Measurements from ENCODE around the gene PGBD5. TPM values are rescaled to one million over a fixed set of nuclear protein-coding genes. Genes with fewer than 3 reads are reported as not detected.

The PGBD5 gene
- total RNA-seq, 6 experiments from 2014 or later, result 0.05 TPM; not detected in 5

- Mint-ChIP-seq H3K4me3 (no peak overlapping the region), H3K27ac (no peak overlapping the region), H3K9me3 (peaks cover 43% of the 10 kb centered on the region), H3K36me3 (ENCODE audit: low read depth) (peaks cover 1% of the 10 kb centered on the region; the same call in 1 of the 2 replicates), H3K4me1 (ENCODE audit: low read depth) (no peaks in the 10 kb centered on the region), H3K27me3 (ENCODE audit: insufficient read depth) (no peaks in the 10 kb centered on the region)
- TF ChIP-seq CTCF (IDR thresholded peaks at IDR 0.05), result no peak
- DNase-seq, result no peak
Measured at GRCh38 chr1:230453377-230453776, 27.2 kb upstream of the PGBD5 start.

GRCh38 chr1:230441183-230442029 lies 15.3 kb upstream of the PGBD5 start:
- no peak for DNase-seq
- Mint-ChIP-seq H3K9me3 (peaks cover 40% of the 10 kb centered on the region), H3K4me1 (ENCODE audit: low read depth) (no peaks in the 10 kb centered on the region), H3K27me3 (ENCODE audit: insufficient read depth) (no peaks in the 10 kb centered on the region; the same call in 1 of the 2 replicates), H3K4me3 (no peak overlapping the region), H3K27ac (no peak overlapping the region), H3K36me3 (ENCODE audit: low read depth) (no peaks in the 10 kb centered on the region)
- TF ChIP-seq CTCF (IDR thresholded peaks at IDR 0.05), result no peak

- Mint-ChIP-seq H3K27ac (no peak overlapping the region), H3K4me3 (no peak overlapping the region), H3K9me3 (peaks cover 37% of the 10 kb centered on the region), H3K4me1 (ENCODE audit: low read depth) (no peaks in the 10 kb centered on the region), H3K36me3 (ENCODE audit: low read depth) (no peaks in the 10 kb centered on the region), H3K27me3 (ENCODE audit: insufficient read depth) (no peaks in the 10 kb centered on the region; the same call in 1 of the 2 replicates)
- no peak for DNase-seq
- TF ChIP-seq CTCF (IDR thresholded peaks at IDR 0.05), result no peak
Measured at GRCh38 chr1:230435108-230435507, 9.0 kb upstream of the PGBD5 start.

- Mint-ChIP-seq H3K27me3 (ENCODE audit: insufficient read depth) (no peaks in the 10 kb centered on the region; the same call in 1 of the 2 replicates), H3K36me3 (ENCODE audit: low read depth) (peaks cover 5% of the 10 kb centered on the region; the same call in 1 of the 2 replicates), H3K4me3 (no peak overlapping the region), H3K4me1 (ENCODE audit: low read depth) (peaks cover 6% of the 10 kb centered on the region; the same call in 1 of the 2 replicates), H3K27ac (no peak overlapping the region), H3K9me3 (peaks cover 34% of the 10 kb centered on the region)
- DNase-seq, result no peak
- TF ChIP-seq CTCF (IDR thresholded peaks at IDR 0.05), result no peak
Measured at GRCh38 chr1:230431527-230431926, 5.4 kb upstream of the PGBD5 start.

GRCh38 chr1:230430499-230430898 lies 4.4 kb upstream of the PGBD5 start:
- Mint-ChIP-seq H3K36me3 (ENCODE audit: low read depth) (peaks cover 5% of the 10 kb centered on the region; the same call in 1 of the 2 replicates), H3K9me3 (peaks cover 27% of the 10 kb centered on the region), H3K27me3 (ENCODE audit: insufficient read depth) (no peaks in the 10 kb centered on the region; the same call in 1 of the 2 replicates), H3K4me3 (no peak overlapping the region), H3K27ac (no peak overlapping the region), H3K4me1 (ENCODE audit: low read depth) (peaks cover 6% of the 10 kb centered on the region; the same call in 1 of the 2 replicates)
- TF ChIP-seq CTCF (IDR thresholded peaks at IDR 0.05), result no peak
- no peak for DNase-seq
